NK-92 treated with Interleukin-12 subunit alpha and Interleukin-12 subunit beta, amount 100 ng/mL, for 24 hours (cell line): Measurements from ENCODE around the gene SNX21.
A peak's percentile ranks its signal among the peaks of the same experiment; 100 is the strongest.

Experiments
- DNase-seq: peaks from one replicate; lab custom pipeline; 2025; lab: John Stamatoyannopoulos, UW

The SNX21 gene

GRCh38 chr20:45880988-45881788 lies 47.6 kb downstream of the SNX21 start, which contains the start of gene ZSWIM1:
ZSWIM1 (plus strand) TSS chr20:45881227; CDS start chr20:45882593, 1,366 bp downstream.
- DNase-seq: peak; percentile 97

- no peak for DNase-seq
Measured at GRCh38 chr20:45882469-45883099, 49.0 kb downstream of the SNX21 start.

- DNase-seq: no peak
Measured at GRCh38 chr20:45883100-45883469, 49.5 kb downstream of the SNX21 start.

DNA sequence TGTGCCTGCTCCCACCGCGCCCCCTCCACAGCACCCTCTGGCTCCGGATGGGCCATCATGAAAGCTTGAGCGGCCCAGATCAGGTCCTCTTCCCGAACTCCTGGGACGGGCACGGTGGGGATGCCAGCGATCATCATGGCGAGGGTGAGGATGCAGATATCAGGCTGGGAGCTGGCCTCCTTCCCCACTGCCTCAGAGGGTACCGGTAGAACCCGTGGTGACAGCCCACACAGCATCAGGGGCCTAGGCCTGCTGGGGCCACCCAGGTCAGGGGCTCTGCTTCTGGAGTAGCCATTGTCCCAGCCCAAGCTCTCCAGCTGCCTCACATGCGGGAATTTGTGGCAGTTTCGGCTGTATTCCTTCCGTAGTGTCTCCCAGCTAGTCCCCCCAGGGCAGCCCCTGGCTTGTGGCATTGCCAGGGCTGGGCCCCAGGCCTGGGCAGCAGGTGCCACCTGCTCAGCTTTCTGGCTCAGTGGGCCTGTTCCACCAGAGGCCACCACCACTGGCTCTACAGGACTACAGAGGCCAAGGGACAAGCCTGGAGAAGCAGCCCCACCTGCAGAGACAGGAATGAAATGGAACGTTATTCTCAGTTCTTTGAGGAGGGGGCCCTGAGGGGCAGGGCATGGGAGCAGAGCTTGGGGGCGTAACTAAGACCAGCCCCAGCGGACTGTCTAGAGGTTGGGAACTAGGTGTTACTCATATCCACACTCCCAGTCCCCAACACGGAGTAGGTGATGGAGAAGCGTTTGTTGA lies 53.2 kb downstream of the SNX21 start:
- no peak for DNase-seq

DNA sequence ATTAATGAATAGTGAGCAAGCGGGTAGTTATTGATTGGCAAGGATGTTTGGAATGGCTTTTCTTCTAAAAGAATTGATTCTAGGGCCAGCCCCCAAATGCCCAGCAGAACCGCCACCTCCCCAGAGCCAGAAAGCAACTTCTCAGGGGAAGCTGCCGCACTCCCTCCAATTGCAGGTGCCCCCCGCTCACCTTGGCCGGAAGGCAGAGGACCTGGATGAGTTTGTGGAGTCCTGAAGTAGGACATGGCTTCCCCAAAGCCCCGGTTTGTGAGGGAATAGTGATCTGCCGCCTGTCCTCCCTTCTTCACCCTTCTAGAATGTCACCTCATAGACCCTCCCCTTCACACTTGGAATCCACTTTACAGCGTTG lies 53.7 kb downstream of the SNX21 start, which contains the start of gene SPATA25:
SPATA25 (minus strand) TSS at position 277 of the 370 bp plus-strand sequence; CDS start at position 245, 32 bp downstream.
- DNase-seq: no peak

- no peak for DNase-seq
Measured at GRCh38 chr20:45888681-45889080, 55.1 kb downstream of the SNX21 start.

DNA sequence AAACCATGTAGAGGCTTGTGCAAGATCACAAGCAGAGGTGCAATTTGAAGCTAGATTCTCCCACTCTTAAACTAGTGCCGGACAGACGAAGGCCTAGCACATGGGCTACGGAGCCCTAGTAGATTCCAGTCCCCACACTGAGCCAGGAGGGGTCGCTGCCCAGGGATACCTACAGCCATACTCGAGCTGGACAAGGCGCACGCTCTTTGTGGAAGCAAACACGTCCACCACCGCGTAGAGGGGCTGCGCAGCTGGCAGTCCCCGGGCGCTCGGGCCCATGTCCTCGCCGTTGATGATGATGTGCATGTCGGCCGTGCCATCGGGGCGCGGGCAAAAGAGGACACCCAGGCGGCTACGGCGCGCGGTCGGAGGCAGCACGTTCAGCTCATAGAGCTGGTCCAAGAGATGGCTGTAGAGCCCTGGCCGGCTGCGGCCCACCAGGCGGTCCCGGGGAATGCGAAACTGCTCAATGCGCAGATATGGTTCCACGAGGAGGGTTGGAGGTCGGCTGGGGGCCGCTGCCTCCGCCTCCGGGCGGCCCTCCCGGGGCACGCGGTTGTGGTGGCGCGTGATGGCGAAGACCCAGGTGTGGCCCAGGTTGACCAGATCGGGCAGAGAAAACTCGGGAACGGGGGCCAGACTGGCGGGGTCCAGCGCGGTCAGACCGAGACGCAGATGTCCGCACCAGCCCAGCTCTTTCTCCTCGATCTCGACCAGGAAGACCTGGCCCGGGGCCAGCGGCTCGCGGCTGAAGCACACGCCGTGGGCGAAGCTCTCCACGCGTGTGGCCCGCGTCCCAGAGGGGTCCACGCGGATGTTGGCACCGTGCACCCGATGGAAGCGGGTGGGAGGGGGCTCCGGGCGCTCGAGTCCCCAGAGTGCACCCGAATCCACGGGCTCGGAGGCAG lies 56.7 kb downstream of the SNX21 start:
- no peak for DNase-seq

GRCh38 chr20:45890985-45891983 lies 57.7 kb downstream of the SNX21 start, which contains the start of the genes CTSA and NEURL2:
CTSA (plus strand) TSS chr20:45891335; CDS start chr20:45891569, 234 bp downstream.
NEURL2 (minus strand) TSS chr20:45891208; CDS start chr20:45890991, 217 bp downstream.
- DNase-seq: peak; percentile 78

- DNase-seq: no peak
Measured at GRCh38 chr20:45892049-45892825, 58.6 kb downstream of the SNX21 start.
